ENCODE measurements around the gene PRAME.
"Not testable (repeated sequence)": the region's sequence is repeated elsewhere in the genome, so short reads cannot be mapped to it uniquely, and the experiment has no call there.

PRAME gene

DNA sequence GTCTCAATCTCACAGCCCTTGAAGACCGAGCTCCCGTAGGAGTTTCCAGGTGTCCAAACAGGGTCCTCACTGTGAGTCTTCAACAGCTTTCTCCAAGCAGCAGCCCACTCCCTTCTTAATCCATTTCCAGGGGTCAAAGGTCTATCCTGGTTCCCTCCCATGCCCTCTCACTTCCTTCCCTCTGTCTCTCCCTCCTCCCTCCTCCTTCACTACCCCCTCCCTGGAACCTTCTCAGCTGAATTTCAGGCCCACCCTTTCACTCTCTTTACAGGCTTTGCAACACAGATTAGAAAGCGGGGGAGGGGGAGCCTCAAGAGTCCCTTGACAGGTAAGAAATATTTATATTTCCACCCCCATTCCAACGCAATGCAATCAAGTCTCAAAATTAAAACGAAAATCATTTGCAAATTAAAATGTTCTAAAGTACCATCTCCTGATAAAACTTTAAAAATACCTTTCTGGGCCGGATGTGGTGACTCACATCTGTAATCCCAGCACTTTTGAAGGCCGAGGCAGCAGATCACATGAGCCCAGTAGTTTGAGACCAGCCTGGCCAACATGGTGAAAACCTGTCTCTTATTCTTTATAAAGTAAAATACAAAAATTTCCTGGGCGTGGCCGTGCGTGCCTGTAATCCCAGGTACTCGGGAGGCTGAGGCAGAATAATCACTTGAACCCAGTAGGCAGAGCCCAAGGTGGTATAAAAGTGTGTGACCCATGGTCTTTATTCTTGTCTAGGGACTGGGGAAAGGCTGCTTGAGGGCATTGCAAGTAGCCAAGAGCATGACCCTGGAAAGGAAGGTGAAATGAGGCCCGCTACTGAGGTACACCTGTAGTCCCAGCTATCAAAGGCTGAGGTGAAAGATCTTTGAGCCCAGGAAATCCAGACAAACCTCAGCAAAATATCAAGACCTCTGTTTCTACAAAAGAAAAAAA lies 38.1 kb downstream of the PRAME start:
- DNase-seq: no peak

DNA sequence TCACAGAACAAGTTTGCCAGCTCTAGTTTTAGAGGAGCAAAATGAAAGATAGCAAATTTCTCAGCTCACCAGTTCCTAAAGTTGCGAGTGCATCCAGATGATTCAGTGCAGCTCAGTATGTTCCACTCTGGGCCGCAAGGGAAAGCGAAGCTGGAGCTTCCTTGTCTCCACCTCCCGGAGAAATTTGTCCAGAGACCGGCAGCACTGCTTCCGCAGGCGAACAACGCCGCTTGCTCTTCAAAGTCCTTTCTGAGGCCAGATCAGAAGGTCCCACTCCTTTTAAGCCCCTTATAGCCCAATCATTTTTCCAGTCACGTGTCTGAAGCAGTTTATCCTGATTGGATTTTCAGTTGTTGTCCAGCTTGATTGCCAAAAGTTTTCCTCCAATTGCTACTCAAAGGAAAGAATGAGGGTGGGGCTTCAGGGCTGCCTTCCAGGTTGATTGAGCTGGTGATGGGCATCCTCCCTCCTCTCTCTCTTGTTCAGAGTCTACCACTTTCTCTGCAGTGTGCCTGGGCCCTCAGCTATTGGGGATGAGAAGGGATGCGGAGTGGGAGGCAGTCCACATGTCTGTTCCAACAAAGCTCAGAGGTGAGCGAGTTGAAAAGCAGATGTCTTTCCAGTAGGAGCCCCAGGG lies 38.9 kb downstream of the PRAME start, which contains the start of gene ZNF280A:
Gene ZNF280A (minus strand): TSS at position 251 of the 637 bp plus-strand sequence. CDS start 4,640 bp downstream, outside the sequence.
- DNase-seq: no peak

DNA sequence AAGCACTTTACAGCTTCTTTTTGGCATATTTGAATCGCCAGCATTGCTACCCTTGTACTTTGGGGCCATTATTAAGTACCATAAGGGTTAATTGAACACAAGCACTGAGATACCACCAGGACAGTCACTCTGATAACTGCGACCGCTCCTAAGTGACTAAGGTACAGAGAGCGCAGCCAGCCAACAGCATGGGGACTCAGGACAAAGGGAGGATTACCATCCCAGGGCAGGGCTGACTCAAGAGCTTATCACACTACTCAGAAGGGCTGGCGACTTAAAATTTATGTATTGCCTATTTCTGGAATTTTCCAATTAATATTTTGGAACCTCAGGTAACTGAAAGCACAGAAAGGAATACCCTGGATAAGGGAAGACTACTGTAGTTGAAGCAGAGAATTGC lies 39.5 kb downstream of the PRAME start:
- DNase-seq: no peak

GRCh38 chr22:22516992-22517391 lies 42.1 kb downstream of the PRAME start:
- DNase-seq: no peak

DNA sequence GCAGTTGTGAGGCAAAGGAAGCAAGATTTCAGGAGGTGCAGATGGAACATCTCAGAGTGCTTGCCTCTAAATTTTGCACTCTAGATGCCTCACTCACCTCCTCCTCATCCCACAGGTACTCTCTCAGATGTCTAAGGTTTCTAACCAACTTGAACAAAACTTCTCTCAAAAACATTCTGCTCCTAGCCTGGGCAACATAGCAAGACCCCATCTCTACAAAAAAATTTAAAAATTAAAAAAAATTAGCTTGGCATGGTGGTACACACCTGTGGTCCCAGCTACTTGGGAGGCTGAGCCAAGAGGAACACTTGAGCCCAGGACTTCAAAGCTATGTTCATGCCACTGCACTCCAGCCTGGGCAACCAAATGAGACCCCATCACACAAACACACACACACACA lies 43.2 kb downstream of the PRAME start:
- no peak for DNase-seq

GRCh38 chr22:22514431-22514830 lies 44.6 kb downstream of the PRAME start:
- not testable (repeated sequence) for DNase-seq

DNA sequence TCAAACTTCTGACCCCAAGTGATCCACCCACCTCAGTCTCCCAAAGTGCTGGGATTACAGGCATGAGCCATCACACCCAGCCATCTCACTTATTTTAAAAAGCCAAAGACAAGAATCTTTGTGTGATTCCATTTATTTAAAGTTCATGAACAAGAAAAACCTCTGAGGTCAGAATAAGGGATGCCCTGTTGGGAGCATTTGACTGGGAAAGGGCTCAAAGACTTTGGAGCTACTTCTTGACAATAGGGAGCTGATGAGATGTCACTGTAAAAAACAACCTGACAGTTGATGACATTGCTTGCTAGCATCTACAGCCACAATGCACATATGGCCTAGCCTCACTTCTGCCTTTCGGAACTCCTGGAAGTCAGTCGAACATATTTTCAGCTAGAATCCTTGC lies 45.4 kb downstream of the PRAME start:
- no peak for DNase-seq

DNA sequence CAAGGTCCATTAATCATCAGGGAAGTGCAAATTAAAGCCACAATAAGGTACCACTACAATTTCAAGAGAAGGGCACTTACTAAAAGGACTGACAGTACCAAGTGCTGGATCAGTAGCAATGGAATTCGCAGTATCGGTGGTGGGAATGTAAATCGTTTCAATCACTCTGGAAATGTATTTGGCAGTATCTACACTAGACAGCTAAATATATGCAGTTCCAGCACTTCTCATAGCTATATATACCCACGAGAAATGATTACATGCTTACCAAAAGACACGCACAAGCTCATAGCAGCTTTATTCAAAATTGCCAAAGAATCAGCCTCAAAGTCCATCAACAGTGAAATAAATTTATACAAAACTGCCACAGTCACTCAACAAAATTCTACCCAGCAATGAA lies 46.1 kb downstream of the PRAME start:
- DNase-seq: no peak

DNA sequence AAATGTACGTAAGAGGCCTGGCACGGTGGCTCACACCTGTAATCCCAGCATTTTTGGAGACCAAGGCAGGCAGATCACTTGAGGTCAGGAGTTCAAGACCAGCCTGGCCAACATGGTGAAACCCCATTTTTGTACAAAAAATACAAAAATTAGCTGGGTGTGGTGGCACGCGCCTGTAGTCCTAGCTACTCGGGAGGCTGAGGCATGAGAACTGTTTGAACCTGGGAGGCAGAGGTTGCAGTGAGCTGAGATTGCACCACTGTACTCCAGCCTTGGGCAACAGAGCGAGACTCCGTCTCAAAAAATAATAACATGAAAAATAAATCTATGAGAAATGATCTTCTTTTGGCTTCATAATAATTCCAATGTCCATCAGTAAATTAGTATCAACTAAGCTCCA lies 48.2 kb downstream of the PRAME start:
- not testable (repeated sequence) for DNase-seq

GRCh38 chr22:22509912-22510311 lies 49.2 kb downstream of the PRAME start:
- not testable (repeated sequence) for DNase-seq

DNA sequence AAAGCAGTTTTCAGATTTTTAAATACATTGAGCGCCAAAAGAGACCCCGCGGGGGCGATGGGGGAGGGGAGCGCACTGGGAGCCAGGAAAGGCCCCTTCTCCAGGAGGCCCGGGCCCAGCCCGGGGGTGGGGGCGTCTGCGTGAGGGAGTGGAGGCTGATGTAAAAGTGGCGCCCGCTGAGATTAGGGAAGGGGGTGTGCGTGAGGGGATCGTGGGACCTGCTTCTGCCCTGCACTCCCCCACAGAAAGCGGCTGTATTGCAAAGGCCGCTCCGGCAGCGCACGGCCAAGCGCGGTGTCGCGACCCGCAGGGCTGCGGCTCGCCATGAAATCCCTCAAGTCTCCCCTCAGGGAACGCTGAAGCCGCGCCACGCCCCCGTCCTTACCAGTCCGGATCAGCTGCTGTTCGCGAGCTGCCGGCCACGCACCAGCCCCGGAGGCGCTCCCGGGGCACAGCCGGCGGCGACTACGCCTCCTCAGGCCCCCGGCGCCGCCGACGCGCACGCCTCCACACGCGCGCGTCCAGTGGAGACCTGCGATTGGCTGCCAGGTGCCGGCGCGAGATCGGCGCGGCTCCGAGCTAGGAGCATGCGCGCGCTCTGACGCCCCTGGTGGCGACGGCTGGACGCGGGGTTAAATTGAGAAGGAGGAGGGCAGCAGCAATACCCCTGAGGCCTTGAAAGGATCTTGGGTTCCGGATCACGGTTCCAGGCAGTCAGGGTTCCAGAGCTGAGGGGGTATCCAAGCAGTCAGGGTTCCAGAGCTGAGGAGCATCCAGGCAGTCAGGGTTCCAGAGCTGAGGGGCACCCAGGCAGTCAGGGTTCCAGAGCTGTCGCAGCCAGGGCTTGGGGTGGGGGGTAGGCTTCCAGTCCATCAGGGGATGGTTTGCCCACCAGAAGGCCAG lies 50.5 kb downstream of the PRAME start, which contains the start of gene ZNF280B:
Gene ZNF280B (minus strand): TSS at position 469 of the 903 bp plus-strand sequence. CDS start 19,344 bp downstream, outside the sequence.
- DNase-seq: peak; percentile 90 to 92

DNA sequence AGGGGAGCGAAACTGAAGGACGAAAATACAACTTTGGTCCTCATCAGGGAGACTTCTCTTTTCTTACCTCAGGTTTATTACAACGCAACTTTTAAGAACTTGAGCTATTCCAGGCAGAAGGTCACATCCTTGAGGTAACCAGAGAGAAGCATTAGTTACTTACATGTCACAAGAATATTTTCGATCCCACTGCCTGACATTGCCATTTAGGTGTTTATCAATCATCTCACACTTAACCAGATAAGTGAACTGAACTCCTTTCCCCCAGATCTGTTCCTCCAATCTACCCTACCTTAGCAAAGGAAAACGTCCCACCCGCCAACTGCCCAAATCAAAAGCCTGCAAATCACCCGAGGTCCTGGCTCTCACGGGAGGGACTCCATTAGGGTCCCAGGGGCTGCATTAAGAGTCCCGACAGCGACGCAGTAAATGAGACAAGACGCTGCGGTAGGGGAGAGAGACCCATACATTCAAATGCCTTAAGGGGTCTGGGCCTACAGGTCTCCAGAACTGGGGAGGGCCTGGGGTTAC lies 51.3 kb downstream of the PRAME start:
- no peak for DNase-seq

- no peak for DNase-seq
Observed at GRCh38 chr22:22506736-22507135, 52.3 kb downstream of the PRAME start.

GRCh38 chr22:22498267-22498666 lies 60.8 kb downstream of the PRAME start:
- DNase-seq: no peak
